Prostate gland (tissue), 2 donors: Measurements from ENCODE around the gene LRRN2.

ENCODE experiments used
- POLR2A ChIP-seq: fragments of 450-650 bp; IDR thresholded peaks from one replicate; pipeline ENCODE4 v1.6.1; 2016; ENCODE audit warnings: antibody characterized with exemption, mild to moderate bottlenecking
- TF ChIP-seq, protein P1 (sequence below), 4 experiments: fragments of 200-600 bp in 2 of 4; fragments of 450-650 bp in 2 of 4; sonication (generic) in 2 of 4; IDR thresholded peaks; 1 replicate in 3 of 4; 2 replicates in 1 of 4; pipeline ENCODE4 v1.5.1; 2016 to 2019; ENCODE audit warnings: antibody characterized with exemption in 4 of 4, mild to moderate bottlenecking in 2 of 4, moderate library complexity in 2 of 4

DNA sequence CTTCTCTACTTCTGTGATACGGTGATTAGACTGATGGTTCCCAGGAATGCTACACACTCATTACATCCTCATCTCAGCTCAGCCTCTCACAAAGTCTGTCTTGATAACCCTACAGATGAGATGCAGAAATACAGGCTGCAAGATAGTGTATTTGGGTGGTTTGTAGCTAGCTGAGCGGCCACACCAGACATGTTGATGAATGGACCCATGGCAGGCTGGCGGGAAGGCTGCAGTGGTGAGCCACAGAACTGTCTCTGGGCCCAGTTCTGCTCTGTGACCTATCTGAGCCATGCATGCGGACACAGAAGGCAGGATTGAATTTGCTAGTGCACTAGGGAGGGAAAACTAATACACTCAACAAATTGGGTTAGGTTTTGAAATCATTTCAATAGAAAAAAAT is 71.9 kb downstream of the LRRN2 start:
- no peak for TF ChIP-seq POLR2A
- TF ChIP-seq, protein P1, sequence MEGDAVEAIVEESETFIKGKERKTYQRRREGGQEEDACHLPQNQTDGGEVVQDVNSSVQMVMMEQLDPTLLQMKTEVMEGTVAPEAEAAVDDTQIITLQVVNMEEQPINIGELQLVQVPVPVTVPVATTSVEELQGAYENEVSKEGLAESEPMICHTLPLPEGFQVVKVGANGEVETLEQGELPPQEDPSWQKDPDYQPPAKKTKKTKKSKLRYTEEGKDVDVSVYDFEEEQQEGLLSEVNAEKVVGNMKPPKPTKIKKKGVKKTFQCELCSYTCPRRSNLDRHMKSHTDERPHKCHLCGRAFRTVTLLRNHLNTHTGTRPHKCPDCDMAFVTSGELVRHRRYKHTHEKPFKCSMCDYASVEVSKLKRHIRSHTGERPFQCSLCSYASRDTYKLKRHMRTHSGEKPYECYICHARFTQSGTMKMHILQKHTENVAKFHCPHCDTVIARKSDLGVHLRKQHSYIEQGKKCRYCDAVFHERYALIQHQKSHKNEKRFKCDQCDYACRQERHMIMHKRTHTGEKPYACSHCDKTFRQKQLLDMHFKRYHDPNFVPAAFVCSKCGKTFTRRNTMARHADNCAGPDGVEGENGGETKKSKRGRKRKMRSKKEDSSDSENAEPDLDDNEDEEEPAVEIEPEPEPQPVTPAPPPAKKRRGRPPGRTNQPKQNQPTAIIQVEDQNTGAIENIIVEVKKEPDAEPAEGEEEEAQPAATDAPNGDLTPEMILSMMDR (IDR thresholded peaks at IDR 0.05), result no peak
